GM23338 (cell line): ENCODE results near the gene TMEM150A. TPM values are rescaled to one million over a fixed set of nuclear protein-coding genes. Genes with fewer than 3 reads are reported as not detected.
A peak's percentile ranks its signal among the peaks of the same experiment; 100 is the strongest.
"Not testable (repeated sequence)": the region's sequence is repeated elsewhere in the genome, so short reads cannot be mapped to it uniquely, and the experiment has no call there.

Experiments
- ATAC-seq: fragments of 200-7000 bp; cut with Tn5 transposase; 3 replicates; pipeline ENCODE4 v1.9.1; 2020
- DNase-seq: peaks from one replicate; pipeline ENCODE4 v3.0.0-alpha.2; 2015; ENCODE audit warnings: low spot score
- H2AFZ ChIP-seq: fragments of 200-600 bp; sonication (generic); 2 replicates; pipeline ENCODE4 v1.8.0; 2016; ENCODE audit warnings: antibody characterized with exemption, mild to moderate bottlenecking, moderate library complexity
- H3F3A ChIP-seq: fragments of 200-600 bp; sonication (generic); replicated peaks from 2 replicates; pipeline ENCODE4 v1.8.0; 2017; ENCODE audit warnings: antibody characterized with exemption, mixed run types, low read depth
- H3K27ac ChIP-seq: fragments of 200-600 bp; sonication (generic); 2 replicates; pipeline ENCODE4 v1.6.1; 2016; ENCODE audit warnings: low read depth
- H3K27me3 ChIP-seq: fragments of 200-600 bp; sonication (generic); 2 replicates; pipeline ENCODE4 v1.8.0; 2016; ENCODE audit warnings: mild to moderate bottlenecking, mixed run types, moderate library complexity; ENCODE audit not compliant: insufficient read depth
- H3K36me3 ChIP-seq: fragments of 200-600 bp; sonication (generic); 2 replicates; pipeline ENCODE4 v1.8.0; 2016; ENCODE audit warnings: mild to moderate bottlenecking; ENCODE audit not compliant: insufficient read depth
- H3K4me1 ChIP-seq: fragments of 200-600 bp; sonication (generic); 2 replicates; pipeline ENCODE4 v1.8.0; 2016; ENCODE audit warnings: mild to moderate bottlenecking, moderate library complexity; ENCODE audit not compliant: insufficient read depth
- H3K4me2 ChIP-seq: fragments of 200-600 bp; sonication (generic); 2 replicates; pipeline ENCODE4 v1.7.1; 2017; ENCODE audit warnings: mixed run types
- H3K4me3 ChIP-seq: fragments of 200-600 bp; sonication (generic); 2 replicates; pipeline ENCODE4 v1.6.1; 2016; ENCODE audit warnings: mixed run types
- H3K79me2 ChIP-seq: fragments of 200-600 bp; sonication (generic); replicated peaks from 2 replicates; pipeline ENCODE4 v1.8.0; 2017; ENCODE audit warnings: mild to moderate bottlenecking; ENCODE audit not compliant: insufficient read depth
- H3K9me2 ChIP-seq: fragments of 200-600 bp; sonication (generic); 2 replicates; pipeline ENCODE4 v1.8.0; 2017; ENCODE audit not compliant: insufficient read depth
- H4K20me1 ChIP-seq: fragments of 200-600 bp; sonication (generic); replicated peaks from 2 replicates; pipeline ENCODE4 v1.8.0; 2017; ENCODE audit warnings: mild to moderate bottlenecking; ENCODE audit not compliant: insufficient read depth
- H3K27ac Mint-ChIP-seq: 2 replicates; pipeline ENCODE4 v1.8.0; 2020; ENCODE audit warnings: inconsistent platforms, mild to moderate bottlenecking, moderate library complexity, mixed read lengths
- H3K27me3 Mint-ChIP-seq: 3 replicates; pipeline ENCODE4 v1.8.0; 2022; ENCODE audit warnings: low read depth, mild to moderate bottlenecking, moderate library complexity, mixed read lengths, inconsistent platforms; ENCODE audit not compliant: insufficient read depth, poor library complexity
- H3K36me3 Mint-ChIP-seq: 3 replicates; pipeline ENCODE4 v1.8.0; 2021; ENCODE audit warnings: low read depth, mild to moderate bottlenecking, inconsistent platforms, moderate library complexity, mixed read lengths
- H3K4me1 Mint-ChIP-seq: 3 replicates; pipeline ENCODE4 v1.8.0; 2020; ENCODE audit warnings: mild to moderate bottlenecking, inconsistent platforms, mixed read lengths
- H3K4me3 Mint-ChIP-seq: 3 replicates; pipeline ENCODE4 v1.8.0; 2021; ENCODE audit warnings: moderate library complexity, mild to moderate bottlenecking, inconsistent platforms, mixed read lengths
- H3K9me3 Mint-ChIP-seq: 3 replicates; pipeline ENCODE4 v1.8.0; 2020; ENCODE audit warnings: moderate library complexity, mild to moderate bottlenecking, inconsistent platforms, mixed read lengths
- EZH2 ChIP-seq: fragments of 200-600 bp; sonication (generic); IDR thresholded peaks from one replicate; pipeline ENCODE4 v1.8.0; 2017; ENCODE audit warnings: antibody characterized with exemption, mild to moderate bottlenecking, low read depth; ENCODE audit not compliant: unreplicated experiment
- EZH2phosphoT487 ChIP-seq: fragments of 200-600 bp; sonication (generic); IDR thresholded peaks from one replicate; pipeline ENCODE4 v1.8.1; 2018; ENCODE audit warnings: antibody characterized with exemption; ENCODE audit not compliant: unreplicated experiment
- JUNB ChIP-seq: IDR thresholded peaks from one replicate; pipeline ENCODE4 v1.6.1; 2016; ENCODE audit warnings: antibody characterized with exemption; ENCODE audit not compliant: unreplicated experiment
- POLR2AphosphoS5 ChIP-seq: IDR thresholded peaks from 2 replicates; pipeline ENCODE4 v1.6.1; 2016; ENCODE audit warnings: antibody characterized with exemption, low read depth
- ZNF114 ChIP-seq: fragments of 250-450 bp; sonication (Bioruptor Pico); IDR thresholded peaks from 2 replicates; pipeline ENCODE4 v1.5.0; 2020; ENCODE audit warnings: mild to moderate bottlenecking, moderate library complexity
- ZNF331 ChIP-seq: fragments of 250-450 bp; sonication (Bioruptor Pico); IDR thresholded peaks from 2 replicates; pipeline ENCODE4 v1.5.0; 2020; ENCODE audit warnings: low read depth, mild to moderate bottlenecking, moderate library complexity
- polyA plus RNA-seq: library from polyadenylated mRNA; unstranded; fragments of >200 nt; fragmentation: Nextera tagmentation; extraction: Ambion mirVana; gene quantifications from 2 replicates; pipeline ENCODE4 v1.2.1, GENCODE V29; 2016
- total RNA-seq: library from RNA; depleted of rRNA; stranded (reverse); fragments of >200 nt; shearing (Covaris generic); gene quantifications from 2 replicates; pipeline ENCODE4 v1.2.3, GENCODE V29; 2014
- TF ChIP-seq, protein P1 (sequence below), 2 experiments: fragments of 200-600 bp in 1 of 2; sonication (generic) in 1 of 2; conservative IDR thresholded peaks; 2 replicates each; pipeline versions ENCODE4 v1.5.1 to v1.6.1; 2016 to 2017; ENCODE audit warnings: antibody characterized with exemption in 2 of 2, low read depth in 2 of 2, mild to moderate bottlenecking in 2 of 2, moderate library complexity in 1 of 2
- TF ChIP-seq, protein P2 (sequence below): IDR thresholded peaks from 2 replicates; pipeline ENCODE4 v1.6.1; 2016; ENCODE audit warnings: antibody characterized with exemption

The TMEM150A gene
- total and polyA plus RNA-seq, 2 experiments from 2014 or later, result 16.4 to 27.9 TPM

DNA sequence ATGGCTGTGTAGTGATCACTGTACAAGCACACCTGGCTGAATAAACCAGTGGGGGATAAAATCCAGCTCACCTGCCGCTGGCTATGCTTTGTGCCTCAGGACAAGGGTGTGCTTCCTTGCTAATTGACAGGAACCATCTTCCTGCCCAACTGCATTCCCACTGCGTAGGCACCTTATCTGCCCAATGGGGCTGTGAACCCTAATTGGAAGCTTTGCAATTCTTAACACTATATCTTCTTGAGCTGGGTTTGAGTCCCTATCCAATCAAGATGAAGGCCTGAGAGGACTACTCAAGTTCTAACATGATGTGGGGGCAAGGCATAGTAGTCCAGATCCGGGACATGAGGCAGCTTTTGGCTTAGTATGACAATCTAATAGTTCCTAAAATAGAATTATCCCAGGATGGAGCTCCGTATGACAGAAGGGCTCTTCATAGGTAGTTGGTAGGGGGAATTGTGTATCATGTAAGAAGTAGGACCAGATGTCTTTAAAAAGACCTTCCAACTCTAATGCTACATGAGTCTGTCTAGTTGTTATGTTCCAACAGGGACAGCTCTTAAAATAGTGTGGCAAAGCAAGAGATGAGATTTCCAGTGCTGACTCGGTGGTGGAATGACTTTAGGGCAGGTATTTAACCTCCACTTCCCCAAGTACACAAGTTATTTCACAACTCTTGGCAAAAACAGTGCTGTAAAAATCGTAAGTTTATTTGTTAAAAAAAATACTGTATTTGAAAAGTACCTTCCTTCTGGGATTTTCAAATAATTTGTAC, 2.3 kb upstream of the TMEM150A start:
- Histone ChIP-seq H4K20me1 (peaks cover 30% of the 10 kb centered on the region), H3K27me3 (no peaks in the 10 kb centered on the region), H3K79me2 (peaks cover 23% of the 10 kb centered on the region), H3K4me2 (peak overlapping the region; percentile 53; the same call in 1 of the 2 replicates), H2AFZ (no peak overlapping the region), H3F3A (peaks cover 18% of the 10 kb centered on the region; the same call in 1 of the 2 replicates), H3K9me2 (no peaks in the 10 kb centered on the region), H3K4me3 (no peak overlapping the region), H3K4me1 (peaks cover 3% of the 10 kb centered on the region; the same call in 1 of the 2 replicates), H3K27ac (no peak overlapping the region; the same call in 1 of the 2 replicates), H3K36me3 (0 out of 2 replicates have a peak, but pooled peaks cover 3% of the 10 kb centered on the region)
- H3K4me1 Mint-ChIP-seq, result peaks cover 13% of the 10 kb centered on the region
- H3K4me3 Mint-ChIP-seq, result no peak overlapping the region
- peaks cover 21% of the 10 kb centered on the region for H3K27me3 Mint-ChIP-seq
- peaks cover 36% of the 10 kb centered on the region for H3K36me3 Mint-ChIP-seq
- ATAC-seq (no peak), DNase-seq (no peak)
- H3K9me3 Mint-ChIP-seq, result peaks cover 3% of the 10 kb centered on the region; the same call in 1 of the 3 replicates
- TF ChIP-seq, protein P1, sequence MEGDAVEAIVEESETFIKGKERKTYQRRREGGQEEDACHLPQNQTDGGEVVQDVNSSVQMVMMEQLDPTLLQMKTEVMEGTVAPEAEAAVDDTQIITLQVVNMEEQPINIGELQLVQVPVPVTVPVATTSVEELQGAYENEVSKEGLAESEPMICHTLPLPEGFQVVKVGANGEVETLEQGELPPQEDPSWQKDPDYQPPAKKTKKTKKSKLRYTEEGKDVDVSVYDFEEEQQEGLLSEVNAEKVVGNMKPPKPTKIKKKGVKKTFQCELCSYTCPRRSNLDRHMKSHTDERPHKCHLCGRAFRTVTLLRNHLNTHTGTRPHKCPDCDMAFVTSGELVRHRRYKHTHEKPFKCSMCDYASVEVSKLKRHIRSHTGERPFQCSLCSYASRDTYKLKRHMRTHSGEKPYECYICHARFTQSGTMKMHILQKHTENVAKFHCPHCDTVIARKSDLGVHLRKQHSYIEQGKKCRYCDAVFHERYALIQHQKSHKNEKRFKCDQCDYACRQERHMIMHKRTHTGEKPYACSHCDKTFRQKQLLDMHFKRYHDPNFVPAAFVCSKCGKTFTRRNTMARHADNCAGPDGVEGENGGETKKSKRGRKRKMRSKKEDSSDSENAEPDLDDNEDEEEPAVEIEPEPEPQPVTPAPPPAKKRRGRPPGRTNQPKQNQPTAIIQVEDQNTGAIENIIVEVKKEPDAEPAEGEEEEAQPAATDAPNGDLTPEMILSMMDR (conservative IDR thresholded peaks at IDR 0.05; ENCODE audit: low read depth in 2 of 2), result no peak
- TF ChIP-seq EZH2 (no peak), EZH2phosphoT487 (no peak), ZNF331 (CRISPR knock-in tag) (no peak), JUNB (no peak), ZNF114 (no peak), POLR2AphosphoS5 (no peak; the same call in 1 of the 2 replicates)
- TF ChIP-seq, protein P2, sequence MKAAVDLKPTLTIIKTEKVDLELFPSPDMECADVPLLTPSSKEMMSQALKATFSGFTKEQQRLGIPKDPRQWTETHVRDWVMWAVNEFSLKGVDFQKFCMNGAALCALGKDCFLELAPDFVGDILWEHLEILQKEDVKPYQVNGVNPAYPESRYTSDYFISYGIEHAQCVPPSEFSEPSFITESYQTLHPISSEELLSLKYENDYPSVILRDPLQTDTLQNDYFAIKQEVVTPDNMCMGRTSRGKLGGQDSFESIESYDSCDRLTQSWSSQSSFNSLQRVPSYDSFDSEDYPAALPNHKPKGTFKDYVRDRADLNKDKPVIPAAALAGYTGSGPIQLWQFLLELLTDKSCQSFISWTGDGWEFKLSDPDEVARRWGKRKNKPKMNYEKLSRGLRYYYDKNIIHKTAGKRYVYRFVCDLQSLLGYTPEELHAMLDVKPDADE, result no peak
- no peak overlapping the region for H3K27ac Mint-ChIP-seq

DNA sequence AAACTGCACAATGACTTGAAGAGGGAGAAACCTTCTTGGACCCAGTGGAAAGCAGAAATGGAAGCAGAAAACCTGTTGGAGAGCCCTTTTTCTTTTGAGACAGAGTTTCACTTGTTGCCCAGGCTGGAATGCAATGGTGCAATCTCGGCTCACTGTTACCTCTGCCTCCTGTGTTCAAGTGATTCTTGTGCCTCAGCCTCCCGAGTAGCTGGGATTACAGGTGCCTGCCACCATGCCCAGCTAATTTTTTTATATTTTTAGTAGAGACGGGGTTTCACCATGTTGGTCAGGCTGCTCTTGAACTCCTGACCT, 1.6 kb upstream of the TMEM150A start:
- H3K4me3 ChIP-seq, DNase-seq, H3K27me3 ChIP-seq, ATAC-seq, H2AFZ ChIP-seq, H3K9me3 Mint-ChIP-seq, H3K27ac ChIP-seq, H3K9me2 ChIP-seq, H3K4me1 ChIP-seq, H3K36me3 ChIP-seq: not testable (repeated sequence)
- peaks cover 18% of the 10 kb centered on the region; the same call in 1 of the 2 replicates for H3F3A ChIP-seq
- Mint-ChIP-seq H3K4me3 (peak overlapping the region; percentile 88), H3K4me1 (peaks cover 13% of the 10 kb centered on the region), H3K27ac (0 out of 2 replicates have a peak overlapping the region, but pooled peaks have one; percentile 49), H3K27me3 (peaks cover 23% of the 10 kb centered on the region), H3K36me3 (peaks cover 30% of the 10 kb centered on the region)
- H4K20me1 ChIP-seq, result peaks cover 30% of the 10 kb centered on the region
- H3K4me2 ChIP-seq, result peak overlapping the region; percentile 93; the same call in 1 of the 2 replicates
- peaks cover 23% of the 10 kb centered on the region for H3K79me2 ChIP-seq
